H9 (cell line): Measurements from ENCODE around the gene DNMT3B. TPM values are rescaled to one million over a fixed set of nuclear protein-coding genes. Genes with fewer than 3 reads are reported as not detected.

Source experiments
- DNase-seq: peaks from one replicate; pipeline ENCODE4 v3.0.0-alpha.2; 2017
- H2AFZ ChIP-seq: one replicate; pipeline ENCODE4 v1.6.1; 2013; ENCODE audit warnings: mild to moderate bottlenecking, low read length, control low read depth, moderate library complexity
- H2AK5ac ChIP-seq: 2 replicates; pipeline ENCODE4 v1.6.1; 2013; ENCODE audit warnings: low read length, control low read depth, mixed read lengths; ENCODE audit not compliant: insufficient read length
- H2BK120ac ChIP-seq: one replicate; pipeline ENCODE4 v1.6.1; 2013; ENCODE audit warnings: low read depth, mild to moderate bottlenecking, low read length, control low read depth, inconsistent platforms; ENCODE audit not compliant: poor library complexity, severe bottlenecking
- H2BK12ac ChIP-seq: 2 replicates; pipeline ENCODE4 v1.6.1; 2013; ENCODE audit warnings: low read length, control low read depth, mixed read lengths, low read depth; ENCODE audit not compliant: insufficient read length
- H2BK15ac ChIP-seq: 2 replicates; pipeline ENCODE4 v1.6.1; 2013; ENCODE audit warnings: low read depth, low read length, control low read depth
- H2BK20ac ChIP-seq: one replicate; pipeline ENCODE4 v1.6.1; 2013; ENCODE audit warnings: low read depth, mild to moderate bottlenecking, low read length, control low read depth, inconsistent platforms; ENCODE audit not compliant: poor library complexity, severe bottlenecking
- H2BK5ac ChIP-seq: 2 replicates; pipeline ENCODE4 v1.6.1; 2013; ENCODE audit warnings: low read length, control low read depth, mixed read lengths; ENCODE audit not compliant: insufficient read length
- H3K14ac ChIP-seq: 2 replicates; pipeline ENCODE4 v1.6.1; 2013; ENCODE audit warnings: low read length, control low read depth; ENCODE audit not compliant: insufficient read depth
- H3K18ac ChIP-seq: 2 replicates; pipeline ENCODE4 v1.6.1; 2013; ENCODE audit warnings: low read depth, mild to moderate bottlenecking, mixed read lengths, low read length, control low read depth; ENCODE audit not compliant: insufficient read length
- H3K23ac ChIP-seq: 2 replicates; pipeline ENCODE4 v1.6.1; 2013; ENCODE audit warnings: low read length, control low read depth, mixed read lengths, low read depth; ENCODE audit not compliant: insufficient read length
- H3K23me2 ChIP-seq: 2 replicates; pipeline ENCODE4 v1.6.1; 2013; ENCODE audit warnings: low read depth, mild to moderate bottlenecking, mixed read lengths, low read length, control low read depth; ENCODE audit not compliant: insufficient read length, poor library complexity, severe bottlenecking
- H3K27ac ChIP-seq: 2 replicates; pipeline ENCODE4 v1.5.1; 2013; ENCODE audit warnings: low read length, control low read depth, mixed read lengths, low read depth; ENCODE audit not compliant: insufficient read length
- H3K27me3 ChIP-seq: 2 replicates; pipeline ENCODE4 v1.6.1; 2013; ENCODE audit warnings: low read length, control low read depth, inconsistent platforms; ENCODE audit not compliant: insufficient read depth
- H3K4ac ChIP-seq: 2 replicates; pipeline ENCODE4 v1.6.1; 2013; ENCODE audit warnings: low read depth, mild to moderate bottlenecking, control low read depth, inconsistent platforms, low read length, moderate library complexity
- H3K4me1 ChIP-seq: 2 replicates; pipeline ENCODE4 v1.6.1; 2013; ENCODE audit warnings: low read length, control low read depth, inconsistent platforms; ENCODE audit not compliant: insufficient read depth
- H3K4me2 ChIP-seq: 2 replicates; pipeline ENCODE4 v1.6.1; 2013; ENCODE audit warnings: low read length, control low read depth, mixed read lengths; ENCODE audit not compliant: insufficient read length, insufficient read depth
- H3K56ac ChIP-seq: 2 replicates; pipeline ENCODE4 v1.6.1; 2013; ENCODE audit warnings: low read depth, mild to moderate bottlenecking, mixed read lengths, low read length, control low read depth; ENCODE audit not compliant: insufficient read length
- H3K79me1 ChIP-seq: 2 replicates; pipeline ENCODE4 v1.6.1; 2013; ENCODE audit warnings: low read depth, mild to moderate bottlenecking, moderate library complexity, low read length, control low read depth, inconsistent platforms; ENCODE audit not compliant: insufficient read depth, poor library complexity, severe bottlenecking
- H3K79me2 ChIP-seq: 2 replicates; pipeline ENCODE4 v1.6.1; 2013; ENCODE audit warnings: low read length, control low read depth, inconsistent platforms; ENCODE audit not compliant: insufficient read depth
- H3K9ac ChIP-seq: 2 replicates; pipeline ENCODE4 v1.6.1; 2013; ENCODE audit warnings: low read length, control low read depth, mixed read lengths; ENCODE audit not compliant: insufficient read length; ENCODE audit errors: extremely low read depth
- H3K9me3 ChIP-seq: one replicate; pipeline ENCODE4 v1.6.1; 2013; ENCODE audit warnings: low read depth, low read length, inconsistent platforms; ENCODE audit not compliant: control insufficient read depth
- H3T11ph ChIP-seq: one replicate; pipeline ENCODE4 v1.6.1; 2013; ENCODE audit warnings: mild to moderate bottlenecking, low read length, control low read depth, inconsistent platforms
- H4K20me1 ChIP-seq: one replicate; pipeline ENCODE4 v1.6.1; 2013; ENCODE audit not compliant: control insufficient read depth, insufficient read length, insufficient read depth
- H4K5ac ChIP-seq: 2 replicates; pipeline ENCODE4 v1.6.1; 2013; ENCODE audit warnings: low read depth, mild to moderate bottlenecking, mixed read lengths, low read length, control low read depth; ENCODE audit not compliant: insufficient read length
- H4K8ac ChIP-seq: replicated peaks from 2 replicates; pipeline ENCODE4 v1.6.1; 2013; ENCODE audit warnings: low read length, control low read depth, mixed read lengths, low read depth; ENCODE audit not compliant: insufficient read length
- H4K91ac ChIP-seq: 2 replicates; pipeline ENCODE4 v1.6.1; 2013; ENCODE audit warnings: low read depth, mild to moderate bottlenecking, moderate library complexity, mixed read lengths, low read length, control low read depth; ENCODE audit not compliant: insufficient read length
- H3K27ac Mint-ChIP-seq, 3 experiments: 2 replicates in 2 of 3; 3 replicates in 1 of 3; pipeline ENCODE4 v1.8.0; 2020 to 2021; ENCODE audit warnings: mixed read lengths in 3 of 3, mild to moderate bottlenecking in 1 of 3, moderate library complexity in 1 of 3
- H3K27me3 Mint-ChIP-seq: 2 replicates; pipeline ENCODE4 v1.8.0; 2021; ENCODE audit warnings: low read depth, mild to moderate bottlenecking, moderate library complexity, mixed read lengths
- H3K36me3 Mint-ChIP-seq, 3 experiments: 2 replicates in 2 of 3; 3 replicates in 1 of 3; pipeline ENCODE4 v1.8.0; 2020 to 2021; ENCODE audit warnings: low read depth in 3 of 3, mixed read lengths in 3 of 3; ENCODE audit not compliant: insufficient read depth in 1 of 3
- H3K4me1 Mint-ChIP-seq, 2 experiments: 2 replicates each; pipeline ENCODE4 v1.8.0; 2020; ENCODE audit warnings: mixed read lengths in 2 of 2
- H3K4me3 Mint-ChIP-seq, 2 experiments: 2 replicates in 1 of 2; 3 replicates in 1 of 2; pipeline ENCODE4 v1.8.0; 2020 to 2021; ENCODE audit warnings: mild to moderate bottlenecking in 2 of 2, mixed read lengths in 2 of 2, moderate library complexity in 1 of 2
- H3K9me3 Mint-ChIP-seq, 2 experiments: 2 replicates in 1 of 2; 3 replicates in 1 of 2; pipeline ENCODE4 v1.8.0; 2020; ENCODE audit warnings: mild to moderate bottlenecking in 2 of 2, mixed read lengths in 2 of 2, moderate library complexity in 1 of 2
- WGBS: extraction: QIAGEN DNeasy Blood & Tissue Kit; methylation state at CpG from one replicate; pipeline ENCODE4 v1.1.7; 2013; ENCODE audit warnings: missing lambda C conversion rate, low lambda C conversion rate, mixed read lengths; ENCODE audit not compliant: insufficient read length; ENCODE audit errors: extremely low coverage; 5-methylcytosine and 5-hydroxymethylcytosine counted together
- total RNA-seq: library from RNA; stranded (reverse); gene quantifications from 2 replicates; pipeline ENCODE4 v1.2.1, GENCODE V29; 2021
- TF ChIP-seq, protein P1 (sequence below): fragments of 200-600 bp; sonication (generic); conservative IDR thresholded peaks from 3 replicates; pipeline ENCODE4 v1.8.0; 2021; ENCODE audit warnings: antibody characterized with exemption, mild to moderate bottlenecking

DNMT3B gene
- total RNA-seq, 1 experiment from 2014 or later = 980 TPM

DNA sequence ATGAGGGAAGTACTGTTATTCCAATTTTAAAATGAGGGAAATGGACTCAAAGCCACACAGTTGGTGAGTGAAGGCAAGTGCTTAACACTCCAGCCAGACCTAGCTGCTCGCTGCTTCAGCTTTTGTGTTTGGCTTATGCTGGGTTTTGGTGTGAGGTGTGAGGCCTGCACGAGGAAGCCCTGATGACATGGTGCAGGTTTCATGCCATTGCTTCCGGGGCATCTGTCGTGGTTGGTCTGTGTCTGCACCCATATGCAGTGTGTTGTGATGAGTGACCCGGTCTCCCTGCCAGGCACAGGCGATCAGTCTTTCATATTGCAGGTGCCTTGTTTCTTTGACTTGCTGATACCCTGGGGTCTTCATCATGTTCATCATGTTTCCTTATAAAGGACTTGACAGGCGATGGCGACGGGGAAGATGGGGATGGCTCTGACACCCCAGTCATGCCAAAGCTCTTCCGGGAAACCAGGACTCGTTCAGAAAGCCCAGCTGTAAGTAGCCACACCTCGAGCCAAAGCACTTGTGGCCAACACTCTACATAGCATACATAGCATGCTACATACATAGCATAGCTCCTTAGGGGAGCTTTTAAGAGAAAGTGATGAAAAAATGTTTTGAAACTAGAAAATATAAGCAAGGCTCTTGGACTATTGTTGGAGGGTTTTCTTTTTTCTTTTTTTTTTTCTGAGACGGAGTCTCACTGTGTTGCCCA lies 22.3 kb downstream of the DNMT3B start:
- no peak overlapping the region for H2BK15ac ChIP-seq
- TF ChIP-seq, protein P1, sequence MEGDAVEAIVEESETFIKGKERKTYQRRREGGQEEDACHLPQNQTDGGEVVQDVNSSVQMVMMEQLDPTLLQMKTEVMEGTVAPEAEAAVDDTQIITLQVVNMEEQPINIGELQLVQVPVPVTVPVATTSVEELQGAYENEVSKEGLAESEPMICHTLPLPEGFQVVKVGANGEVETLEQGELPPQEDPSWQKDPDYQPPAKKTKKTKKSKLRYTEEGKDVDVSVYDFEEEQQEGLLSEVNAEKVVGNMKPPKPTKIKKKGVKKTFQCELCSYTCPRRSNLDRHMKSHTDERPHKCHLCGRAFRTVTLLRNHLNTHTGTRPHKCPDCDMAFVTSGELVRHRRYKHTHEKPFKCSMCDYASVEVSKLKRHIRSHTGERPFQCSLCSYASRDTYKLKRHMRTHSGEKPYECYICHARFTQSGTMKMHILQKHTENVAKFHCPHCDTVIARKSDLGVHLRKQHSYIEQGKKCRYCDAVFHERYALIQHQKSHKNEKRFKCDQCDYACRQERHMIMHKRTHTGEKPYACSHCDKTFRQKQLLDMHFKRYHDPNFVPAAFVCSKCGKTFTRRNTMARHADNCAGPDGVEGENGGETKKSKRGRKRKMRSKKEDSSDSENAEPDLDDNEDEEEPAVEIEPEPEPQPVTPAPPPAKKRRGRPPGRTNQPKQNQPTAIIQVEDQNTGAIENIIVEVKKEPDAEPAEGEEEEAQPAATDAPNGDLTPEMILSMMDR = no peak
- no CpG with 5 or more reads among the region's 13 CpGs for WGBS
- H3K23me2 ChIP-seq = no peaks in the 10 kb centered on the region
- no peak overlapping the region for H3K9ac ChIP-seq
- H4K5ac ChIP-seq = no peak overlapping the region
- H2AFZ ChIP-seq = no peak overlapping the region
- H3K79me2 ChIP-seq = no peaks in the 10 kb centered on the region; the same call in 1 of the 2 replicates
- H2BK5ac ChIP-seq = no peak overlapping the region
- no peak for DNase-seq
- H2BK120ac ChIP-seq = no peak overlapping the region
- no peak overlapping the region for H3T11ph ChIP-seq
- H3K56ac ChIP-seq = no peak overlapping the region
- H2BK20ac ChIP-seq = no peak overlapping the region
- H4K91ac ChIP-seq = no peak overlapping the region
- H2AK5ac ChIP-seq = no peak overlapping the region
- H3K36me3 Mint-ChIP-seq = peaks cover 83 to 99% (median 96%) of the 10 kb centered on the region in 3 experiments
- H3K4me2 ChIP-seq = no peak overlapping the region
- no peaks in the 10 kb centered on the region for H3K9me3 ChIP-seq
- H4K20me1 ChIP-seq = no peaks in the 10 kb centered on the region
- H3K4me1 Mint-ChIP-seq = peaks cover 36 to 44% of the 10 kb centered on the region in 2 experiments
- H3K9me3 Mint-ChIP-seq = no peaks in the 10 kb centered on the region
- H3K23ac ChIP-seq = no peak overlapping the region
- no peak overlapping the region for H2BK12ac ChIP-seq
- H3K79me1 ChIP-seq = peaks cover 3% of the 10 kb centered on the region
- no peak overlapping the region for H3K4me3 Mint-ChIP-seq
- no peaks in the 10 kb centered on the region; the same call in 1 of the 2 replicates for H3K27me3 Mint-ChIP-seq
- H4K8ac ChIP-seq = no peak overlapping the region
- H3K18ac ChIP-seq = no peak overlapping the region
- H3K27ac ChIP-seq = no peak overlapping the region
- no peaks in the 10 kb centered on the region for H3K4me1 ChIP-seq
- H3K4ac ChIP-seq = no peak overlapping the region
- no peak overlapping the region for H3K14ac ChIP-seq
- H3K27me3 ChIP-seq = no peaks in the 10 kb centered on the region
- H3K27ac Mint-ChIP-seq = peak overlapping the region; percentile 35 to 89 (median 84); a peak in 5 of 7 replicates
